CD14-positive monocyte (primary cell): ENCODE results near the gene NPAS3. TPM values are rescaled to one million over a fixed set of nuclear protein-coding genes. Genes with fewer than 3 reads are reported as not detected.

ENCODE experiments used
- DNase-seq, 3 donors: peaks; one replicate each; pipeline ENCODE4 v3.0.0-alpha.2; 2011 to 2022
- H2AFZ ChIP-seq: 2 replicates; pipeline ENCODE4 v1.6.0; 2012; ENCODE audit warnings: mild to moderate bottlenecking, low read depth, low read length, inconsistent platforms; ENCODE audit not compliant: insufficient read depth, poor library complexity, severe bottlenecking
- H3K27ac ChIP-seq, 2 donors: 1 replicate in 1 of 2; 2 replicates in 1 of 2; pipeline ENCODE4 v1.5.1; 2012 to 2013; ENCODE audit warnings: low read length in 2 of 2, control low read depth in 1 of 2, inconsistent platforms in 1 of 2, low read depth in 1 of 2, mild to moderate bottlenecking in 1 of 2
- H3K27me3 ChIP-seq, 2 donors: one replicate each; pipeline versions ENCODE4 v1.6.0 to v1.6.1; 2011 to 2013; ENCODE audit warnings: low read length in 2 of 2; ENCODE audit not compliant: control insufficient read depth in 2 of 2, insufficient read depth in 2 of 2
- H3K36me3 ChIP-seq, 2 donors: replicated peaks in 1 of 2; 1 replicate in 1 of 2; 2 replicates in 1 of 2; pipeline versions ENCODE4 v1.5.1 to v1.6.1; 2012 to 2013; ENCODE audit warnings: low read length in 2 of 2, control low read depth in 1 of 2, inconsistent platforms in 1 of 2, mild to moderate bottlenecking in 1 of 2; ENCODE audit not compliant: insufficient read depth in 2 of 2, control insufficient read depth in 1 of 2
- H3K4me1 ChIP-seq, 2 donors: 1 replicate in 1 of 2; 2 replicates in 1 of 2; pipeline versions ENCODE4 v1.5.1 to v1.6.1; 2012 to 2013; ENCODE audit warnings: low read length in 2 of 2, control low read depth in 1 of 2, inconsistent platforms in 1 of 2, mild to moderate bottlenecking in 1 of 2, moderate library complexity in 1 of 2; ENCODE audit not compliant: insufficient read depth in 2 of 2, control insufficient read depth in 1 of 2
- H3K4me2 ChIP-seq: replicated peaks from 2 replicates; pipeline ENCODE3; 2012; ENCODE audit warnings: low read length, moderate library complexity, mild to moderate bottlenecking; ENCODE audit not compliant: poor library complexity, severe bottlenecking; ENCODE audit errors: extremely low read depth
- H3K4me3 ChIP-seq, 3 experiments: fragments of 200-600 bp in 1 of 3; sonication (generic) in 1 of 3; replicated peaks in 1 of 3; 1 replicate in 2 of 3; 2 replicates in 1 of 3; pipeline ENCODE4 v1.5.1; 2011 to 2013; ENCODE audit warnings: low read length in 3 of 3, mild to moderate bottlenecking in 3 of 3, control low read depth in 2 of 3, low read depth in 2 of 3, inconsistent platforms in 1 of 3, moderate library complexity in 1 of 3
- H3K79me2 ChIP-seq: 2 replicates; pipeline ENCODE4 v1.6.0; 2012; ENCODE audit warnings: mild to moderate bottlenecking, control low read depth, inconsistent platforms, low read length, moderate library complexity; ENCODE audit not compliant: insufficient read depth
- H3K9ac ChIP-seq: 2 replicates; pipeline ENCODE4 v1.6.0; 2017; ENCODE audit warnings: low read length, mild to moderate bottlenecking; ENCODE audit not compliant: insufficient read depth, poor library complexity, severe bottlenecking
- H3K9me3 ChIP-seq, 2 donors: replicated peaks in 1 of 2; 1 replicate in 1 of 2; 2 replicates in 1 of 2; pipeline versions ENCODE4 v1.5.1 to v1.6.1; 2012 to 2013; ENCODE audit warnings: low read length in 2 of 2, control low read depth in 1 of 2; ENCODE audit not compliant: control insufficient read depth in 1 of 2, insufficient read depth in 1 of 2
- H4K20me1 ChIP-seq: 2 replicates; pipeline ENCODE4 v1.6.0; 2012; ENCODE audit warnings: mild to moderate bottlenecking, low read length, control low read depth, moderate library complexity; ENCODE audit not compliant: insufficient read depth
- H3K27ac Mint-ChIP-seq, 7 donors: one replicate each; pipeline ENCODE4 v1.8.0; 2020; ENCODE audit warnings: mild to moderate bottlenecking in 7 of 7, mixed read lengths in 7 of 7, moderate library complexity in 6 of 7, inconsistent platforms in 2 of 7
- H3K27me3 Mint-ChIP-seq, 3 donors: one replicate each; pipeline ENCODE4 v1.8.0; 2021 to 2022; ENCODE audit warnings: low read depth in 3 of 3, mild to moderate bottlenecking in 3 of 3, mixed read lengths in 3 of 3, moderate library complexity in 3 of 3, inconsistent platforms in 1 of 3
- H3K36me3 Mint-ChIP-seq, 2 donors: one replicate each; pipeline ENCODE4 v1.8.0; 2020; ENCODE audit warnings: mixed read lengths in 2 of 2, inconsistent platforms in 1 of 2, mild to moderate bottlenecking in 1 of 2
- H3K4me1 Mint-ChIP-seq: one replicate; pipeline ENCODE4 v1.8.0; 2020; ENCODE audit warnings: mild to moderate bottlenecking, mixed read lengths
- H3K4me3 Mint-ChIP-seq, 2 donors: one replicate each; pipeline ENCODE4 v1.8.0; 2020; ENCODE audit warnings: mild to moderate bottlenecking in 2 of 2, mixed read lengths in 2 of 2, moderate library complexity in 1 of 2
- H3K9me3 Mint-ChIP-seq, 7 donors: one replicate each; pipeline ENCODE4 v1.8.0; 2020 to 2022; ENCODE audit warnings: mixed read lengths in 7 of 7, mild to moderate bottlenecking in 6 of 7, moderate library complexity in 6 of 7, inconsistent platforms in 2 of 7
- CTCF ChIP-seq: fragments of 200-600 bp; IDR thresholded peaks from one replicate; pipeline ENCODE4 v1.8.0; 2022; ENCODE audit warnings: antibody characterized with exemption, mild to moderate bottlenecking
- WGBS: methylation state at CpG from one replicate; pipeline ENCODE4 v1.1.5; 2013; ENCODE audit warnings: missing lambda C conversion rate; ENCODE audit not compliant: insufficient coverage; 5-methylcytosine and 5-hydroxymethylcytosine counted together
- intact Hi-C, 2 donors: fragments of 100-400 bp; cut with micrococcal nuclease; formaldehyde crosslinking; loops; one replicate each; pipeline versions ENCODE4 v1.15.0 to v1.15.1; 2023
- polyA plus RNA-seq, 3 donors: library from polyadenylated mRNA; depleted of rRNA in 1 of 3; unstranded in 2 of 3; stranded (reverse) in 1 of 3; fragments of 300-500 nt in 2 of 3; fragments of >200 nt in 1 of 3; fragmentation: Illumina TruSeq in 2 of 3; gene quantifications; 1 replicate in 2 of 3; 2 replicates in 1 of 3; pipeline ENCODE4 v1.2.3, GENCODE V29; 2012 to 2021

NPAS3 gene
- polyA plus RNA-seq, 3 donors = not detected

GRCh38 chr14:33711194-33711593 lies 772.5 kb downstream of the NPAS3 start:
- intact Hi-C loops = no loop called here
- H3K36me3 ChIP-seq = no peaks in the 10 kb centered on the region
- Mint-ChIP-seq H3K36me3 (no peaks in the 10 kb centered on the region), H3K27ac (no peak overlapping the region), H3K4me1 (no peaks in the 10 kb centered on the region), H3K9me3 (peaks cover 0 to 7% (median 0%) of the 10 kb centered on the region in 7 donors), H3K27me3 (peaks cover 0 to 5% (median 2%) of the 10 kb centered on the region in 3 donors), H3K4me3 (no peak overlapping the region)
- no peak overlapping the region for H2AFZ ChIP-seq
- no peaks in the 10 kb centered on the region for H4K20me1 ChIP-seq
- H3K79me2 ChIP-seq = no peaks in the 10 kb centered on the region
- no peak overlapping the region for H3K4me3 ChIP-seq
- H3K9me3 ChIP-seq = no peaks in the 10 kb centered on the region
- H3K4me1 ChIP-seq = no peaks in the 10 kb centered on the region
- no peak for TF ChIP-seq CTCF
- H3K27me3 ChIP-seq = no peaks in the 10 kb centered on the region
- no CpG with 5 or more reads among the region's 11 CpGs for WGBS
- H3K4me2 ChIP-seq = no peak overlapping the region
- no peak for DNase-seq
- no peak overlapping the region for H3K9ac ChIP-seq
- H3K27ac ChIP-seq = no peak overlapping the region

DNA sequence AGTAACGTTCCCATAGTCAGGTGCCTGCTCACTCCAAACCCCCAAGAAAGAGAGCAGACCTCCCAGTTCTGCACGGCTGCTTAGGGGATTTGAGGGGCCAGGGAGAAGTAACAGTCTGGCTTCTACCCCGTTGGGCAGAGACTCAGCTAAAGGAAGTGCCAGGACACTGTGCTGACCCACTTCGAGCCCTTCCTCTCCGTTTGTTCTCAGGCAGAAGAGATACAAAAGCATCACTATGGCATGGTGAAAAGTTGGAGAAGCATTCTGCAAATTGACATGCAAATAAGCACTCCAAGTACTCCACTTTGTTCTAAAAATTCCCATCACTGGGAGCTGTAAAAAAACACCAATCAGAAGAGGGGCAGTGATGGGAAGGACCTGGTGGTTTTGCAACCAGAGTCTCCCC lies 773.1 kb downstream of the NPAS3 start:
- no peak overlapping the region for H3K4me2 ChIP-seq
- H3K4me1 Mint-ChIP-seq = no peaks in the 10 kb centered on the region
- H3K36me3 ChIP-seq = no peaks in the 10 kb centered on the region
- intact Hi-C loops = no loop called here
- H3K4me1 ChIP-seq = no peaks in the 10 kb centered on the region
- no peak for TF ChIP-seq CTCF
- H3K4me3 ChIP-seq = no peak overlapping the region
- no peak overlapping the region for H3K27ac Mint-ChIP-seq
- no peaks in the 10 kb centered on the region for H3K27me3 ChIP-seq
- no peaks in the 10 kb centered on the region for H3K9me3 ChIP-seq
- no peaks in the 10 kb centered on the region for H3K36me3 Mint-ChIP-seq
- peaks cover 0 to 7% (median 0%) of the 10 kb centered on the region in 7 donors for H3K9me3 Mint-ChIP-seq
- H4K20me1 ChIP-seq = no peaks in the 10 kb centered on the region
- H3K27me3 Mint-ChIP-seq = peaks cover 0 to 2% (median 2%) of the 10 kb centered on the region in 3 donors
- H3K4me3 Mint-ChIP-seq = no peak overlapping the region
- no CpG with 5 or more reads among the region's 5 CpGs for WGBS
- no peak for DNase-seq
- H3K9ac ChIP-seq = no peak overlapping the region
- no peak overlapping the region for H3K27ac ChIP-seq
- no peaks in the 10 kb centered on the region for H3K79me2 ChIP-seq
- no peak overlapping the region for H2AFZ ChIP-seq
